Endothelial cell of umbilical vein (primary cell): ENCODE data around the gene MCU. TPM values are rescaled to one million over a fixed set of nuclear protein-coding genes. Genes with fewer than 3 reads are reported as not detected.
A peak's percentile ranks its signal among the peaks of the same experiment; 100 is the strongest.

Experiments used
- BruUV-seq: library from RNA; stranded (reverse); fragments of 400-500 nt; replicated peaks from 2 replicates; lab custom pipeline; 2021; lab: Mats Ljungman, UMichigan
- CTCF ChIA-PET: fragments of 300-600, 350-600 bp; sonication (Branson Sonifier 250); formaldehyde crosslinking; loops from one replicate; lab custom pipeline; 2021; ENCODE audit warnings: antibody characterized with exemption, inconsistent platforms; lab: Charles Lee
- POLR2A ChIA-PET: fragments of 300-600, 350-600 bp; sonication (Branson Sonifier 250); formaldehyde crosslinking; loops from one replicate; lab custom pipeline; 2021; ENCODE audit warnings: antibody characterized with exemption, inconsistent platforms; lab: Charles Lee
- DNase-seq: peaks from one replicate; pipeline ENCODE4 v3.0.0-alpha.2; 2011; ENCODE audit warnings: low read depth, low spot score
- FAIRE-seq: peaks from 2 replicates; lab custom pipeline; 2011; peaks lifted over from hg19 to GRCh38; lab: Jason Lieb, UNC
- H2AFZ ChIP-seq: 2 replicates; pipeline ENCODE4 v1.6.0; 2012; ENCODE audit warnings: low read depth, low read length, control low read depth, inconsistent platforms
- H3K27ac ChIP-seq: 2 replicates; pipeline ENCODE4 v1.5.1; 2011; ENCODE audit warnings: low read depth, mild to moderate bottlenecking, control low read depth, low read length, moderate library complexity; ENCODE audit not compliant: insufficient read depth
- H3K27me3 ChIP-seq, 2 experiments: 2 replicates each; pipeline versions ENCODE4 v1.6.0 to v1.6.1; 2011; ENCODE audit warnings: low read length in 2 of 2, mixed read lengths in 1 of 2; ENCODE audit not compliant: control insufficient read depth in 2 of 2, insufficient read depth in 2 of 2
- H3K36me3 ChIP-seq, 2 experiments: 2 replicates in 1 of 2; 3 replicates in 1 of 2; pipeline ENCODE4 v1.5.1; 2011; ENCODE audit warnings: low read length in 2 of 2, mild to moderate bottlenecking in 1 of 2, moderate library complexity in 1 of 2; ENCODE audit not compliant: control insufficient read depth in 2 of 2, insufficient read depth in 2 of 2; ENCODE audit errors: extremely low read depth in 1 of 2
- H3K4me1 ChIP-seq: 3 replicates; pipeline ENCODE4 v1.5.1; 2011; ENCODE audit warnings: mild to moderate bottlenecking, low read length; ENCODE audit not compliant: control insufficient read depth, insufficient read depth; ENCODE audit errors: extremely low read depth
- H3K4me2 ChIP-seq: 2 replicates; pipeline ENCODE4 v1.6.1; 2011; ENCODE audit warnings: low read length, control low read depth, mixed read lengths; ENCODE audit not compliant: insufficient read depth
- H3K4me3 ChIP-seq, 3 experiments: fragments of 200-600 bp in 1 of 3; sonication (generic), shearing (Covaris generic) in 1 of 3; replicated peaks in 1 of 3; 2 replicates each; pipeline ENCODE4 v1.5.1; 2011 to 2016; ENCODE audit warnings: control low read depth in 3 of 3, low read length in 3 of 3, mild to moderate bottlenecking in 2 of 3, inconsistent platforms in 1 of 3, low read depth in 1 of 3, moderate library complexity in 1 of 3; ENCODE audit not compliant: insufficient read depth in 1 of 3
- H3K79me2 ChIP-seq: 2 replicates; pipeline ENCODE4 v1.6.0; 2012; ENCODE audit warnings: low read length, inconsistent platforms; ENCODE audit not compliant: control insufficient read depth, insufficient read depth
- H3K9ac ChIP-seq: replicated peaks from 2 replicates; pipeline ENCODE3; 2011; ENCODE audit warnings: low read length, control low read depth; ENCODE audit not compliant: insufficient read depth; ENCODE audit errors: extremely low read depth
- H3K9me1 ChIP-seq: replicated peaks from 3 replicates; pipeline ENCODE4 v1.6.0; 2011; ENCODE audit warnings: mild to moderate bottlenecking, low read length; ENCODE audit not compliant: control insufficient read depth, insufficient read depth; ENCODE audit errors: extremely low read depth
- H3K9me3 ChIP-seq: replicated peaks from 2 replicates; pipeline ENCODE4 v1.5.1; 2012; ENCODE audit warnings: low read length, inconsistent platforms; ENCODE audit not compliant: control insufficient read depth, insufficient read depth
- H4K20me1 ChIP-seq: replicated peaks from 2 replicates; pipeline ENCODE3; 2011; ENCODE audit warnings: mild to moderate bottlenecking, low read length; ENCODE audit not compliant: control insufficient read depth, insufficient read depth; ENCODE audit errors: extremely low read depth
- EZH2 ChIP-seq: IDR thresholded peaks from 2 replicates; pipeline ENCODE4 v1.6.1; 2012; ENCODE audit warnings: borderline replicate concordance, low read depth, mild to moderate bottlenecking, moderate library complexity, low read length, inconsistent platforms; ENCODE audit not compliant: severe bottlenecking
- FOS ChIP-seq: IDR thresholded peaks from 2 replicates; pipeline ENCODE4 v1.6.1; 2011; ENCODE audit warnings: mild to moderate bottlenecking, low read length, moderate library complexity, borderline replicate concordance; ENCODE audit not compliant: insufficient read depth
- GATA2 ChIP-seq: IDR thresholded peaks from 2 replicates; pipeline ENCODE4 v1.7.0; 2011; ENCODE audit warnings: low read depth, mild to moderate bottlenecking, moderate library complexity, mixed read lengths, low read length; ENCODE audit not compliant: insufficient read length, insufficient read depth
- JUN ChIP-seq: IDR thresholded peaks from 2 replicates; pipeline ENCODE4 v1.6.1; 2011; ENCODE audit warnings: borderline replicate concordance, low read depth; ENCODE audit not compliant: insufficient read length, insufficient read depth
- MYC ChIP-seq: IDR thresholded peaks from one replicate; pipeline ENCODE4 v1.6.1; 2011; ENCODE audit warnings: mild to moderate bottlenecking, low read depth, low read length
- POLR2A ChIP-seq: IDR thresholded peaks from 2 replicates; pipeline ENCODE4 v1.6.1; 2012; ENCODE audit warnings: low read depth, mild to moderate bottlenecking, control low read depth, low read length
- POLR2AphosphoS5 ChIP-seq: IDR thresholded peaks from 2 replicates; pipeline ENCODE4 v1.6.1; 2012; ENCODE audit warnings: low read depth, mild to moderate bottlenecking, control low read depth, low read length, moderate library complexity; ENCODE audit not compliant: insufficient read depth
- dilution Hi-C: fragments of 300-500 bp; cut with MboI; formaldehyde crosslinking; loops from one replicate; pipeline ENCODE4 v1.15.0; 2019; ENCODE audit warnings: low sequenced_read_pairs; ENCODE audit not compliant: extremely low pct_ligation_motif_present
- intact Hi-C: fragments of 100-400 bp; cut with micrococcal nuclease; formaldehyde crosslinking; loops from one replicate; pipeline ENCODE4 v1.10.0; 2022
- polyA plus RNA-seq, 4 experiments: library from polyadenylated mRNA; depleted of rRNA in 3 of 4; stranded (reverse) in 3 of 4; unstranded in 1 of 4; fragments of >200 nt; gene quantifications; 2 replicates each; pipeline versions ENCODE4 v1.2.1 to v1.2.3, GENCODE V29; 2011 to 2012; ENCODE audit warnings: missing spikeins in 1 of 4
- total RNA-seq: library from RNA; stranded (reverse); gene quantifications from 2 replicates; pipeline ENCODE4 v1.2.3, GENCODE V29; 2021
- TF ChIP-seq, protein P1 (sequence below), 2 donors: IDR thresholded peaks; 1 replicate in 1 of 2; 2 replicates in 1 of 2; pipeline ENCODE4 v1.5.1; 2011; ENCODE audit warnings: low read length in 2 of 2, mild to moderate bottlenecking in 2 of 2, moderate library complexity in 2 of 2, control low read depth in 1 of 2, inconsistent platforms in 1 of 2, low read depth in 1 of 2; ENCODE audit not compliant: insufficient read depth in 1 of 2; ENCODE audit errors: extremely low read depth in 1 of 2
- TF ChIP-seq, protein P2 (sequence below): IDR thresholded peaks from 2 replicates; pipeline ENCODE4 v1.6.1; 2011; ENCODE audit not compliant: insufficient read depth, insufficient read length

MCU gene
- total and polyA plus RNA-seq, 2 donors (not counting 3 experiments of a cell fraction or from before 2014, with no cell fraction given) = 25.2 to 37.2 TPM

DNA sequence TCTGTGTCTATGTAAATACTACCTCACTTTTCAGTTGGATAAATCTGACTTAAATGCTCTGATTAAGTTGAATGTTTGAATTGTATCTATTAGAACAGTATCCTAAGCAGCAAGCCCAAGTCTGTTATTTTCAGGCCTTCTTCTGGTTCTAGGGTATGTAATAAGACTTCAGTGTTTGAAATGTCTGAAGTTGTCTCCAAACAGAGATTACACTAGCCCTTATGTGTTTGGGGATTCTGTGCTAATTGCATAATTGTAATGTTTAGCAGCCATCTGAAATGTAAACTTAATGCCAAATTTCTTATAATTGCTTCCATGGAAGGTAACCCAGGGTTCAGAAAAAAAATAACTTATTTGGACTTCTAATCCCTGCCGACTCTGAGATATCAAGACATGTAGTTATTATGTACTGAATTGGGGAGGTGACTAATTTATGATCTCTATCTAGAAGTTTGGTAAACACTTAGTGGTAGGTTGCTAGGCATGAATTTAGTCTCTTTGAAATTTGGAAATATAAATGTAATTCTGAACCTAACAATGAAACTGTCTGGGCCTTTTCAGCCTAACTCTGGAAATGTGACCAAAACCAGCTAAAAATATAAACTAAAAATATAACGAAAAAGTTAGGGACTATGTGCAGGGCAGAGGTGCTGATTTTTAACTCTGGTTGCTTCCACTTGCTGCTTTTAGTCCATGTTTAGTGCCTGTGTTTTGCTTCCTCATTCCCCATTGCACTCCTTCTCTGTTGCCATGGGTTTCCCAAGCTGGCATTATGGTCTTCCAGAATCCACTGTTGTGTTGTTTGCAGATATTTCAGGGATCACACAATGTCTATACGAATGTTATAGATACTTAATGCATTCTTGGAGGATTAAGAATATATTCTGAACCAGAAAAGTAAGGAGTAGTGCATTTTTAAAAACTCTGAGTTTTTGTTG is 54.8 kb downstream of the MCU start:
- Histone ChIP-seq H3K9me3 (no peaks in the 10 kb centered on the region), H3K27ac (no peak overlapping the region), H3K79me2 (peaks cover 5% of the 10 kb centered on the region), H2AFZ (no peak overlapping the region), H4K20me1 (no peaks in the 10 kb centered on the region), H3K4me2 (no peak overlapping the region), H3K4me3 (no peak overlapping the region), H3K4me1 (no peaks in the 10 kb centered on the region), H3K36me3 (no peaks in the 10 kb centered on the region), H3K9ac (no peak overlapping the region), H3K9me1 (no peaks in the 10 kb centered on the region), H3K27me3 (no peaks in the 10 kb centered on the region)
- intact Hi-C loops = no loop called here
- no TSS peak for BruUV-seq
- POLR2A ChIA-PET = interaction anchor here (0.6 kb wide), 1 partner anchor 291 kb away, joined by 10 read pairs; no protein-coding TSS in a partner anchor
- TF ChIP-seq, protein P1, sequence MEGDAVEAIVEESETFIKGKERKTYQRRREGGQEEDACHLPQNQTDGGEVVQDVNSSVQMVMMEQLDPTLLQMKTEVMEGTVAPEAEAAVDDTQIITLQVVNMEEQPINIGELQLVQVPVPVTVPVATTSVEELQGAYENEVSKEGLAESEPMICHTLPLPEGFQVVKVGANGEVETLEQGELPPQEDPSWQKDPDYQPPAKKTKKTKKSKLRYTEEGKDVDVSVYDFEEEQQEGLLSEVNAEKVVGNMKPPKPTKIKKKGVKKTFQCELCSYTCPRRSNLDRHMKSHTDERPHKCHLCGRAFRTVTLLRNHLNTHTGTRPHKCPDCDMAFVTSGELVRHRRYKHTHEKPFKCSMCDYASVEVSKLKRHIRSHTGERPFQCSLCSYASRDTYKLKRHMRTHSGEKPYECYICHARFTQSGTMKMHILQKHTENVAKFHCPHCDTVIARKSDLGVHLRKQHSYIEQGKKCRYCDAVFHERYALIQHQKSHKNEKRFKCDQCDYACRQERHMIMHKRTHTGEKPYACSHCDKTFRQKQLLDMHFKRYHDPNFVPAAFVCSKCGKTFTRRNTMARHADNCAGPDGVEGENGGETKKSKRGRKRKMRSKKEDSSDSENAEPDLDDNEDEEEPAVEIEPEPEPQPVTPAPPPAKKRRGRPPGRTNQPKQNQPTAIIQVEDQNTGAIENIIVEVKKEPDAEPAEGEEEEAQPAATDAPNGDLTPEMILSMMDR (IDR thresholded peaks at IDR 0.05; ENCODE audit: extremely low read depth in 1 of 2, insufficient read depth in 1 of 2, low read depth in 1 of 2, low read length in 2 of 2) = no peak
- no peak for TF ChIP-seq JUN
- no peak for TF ChIP-seq EZH2
- TF ChIP-seq POLR2A = no peak
- no peak for TF ChIP-seq FOS
- no peak for TF ChIP-seq GATA2
- no peak for TF ChIP-seq POLR2AphosphoS5
- TF ChIP-seq, protein P2, sequence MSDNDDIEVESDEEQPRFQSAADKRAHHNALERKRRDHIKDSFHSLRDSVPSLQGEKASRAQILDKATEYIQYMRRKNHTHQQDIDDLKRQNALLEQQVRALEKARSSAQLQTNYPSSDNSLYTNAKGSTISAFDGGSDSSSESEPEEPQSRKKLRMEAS = no peak
- TF ChIP-seq MYC = no peak
- FAIRE-seq (no peak), DNase-seq (peak; percentile 35)
- CTCF ChIA-PET = interaction anchor here (1.2 kb wide), 1 partner anchor 52 kb away, joined by 3 read pairs; no protein-coding TSS in a partner anchor
- dilution Hi-C loops = no loop called here
